ENCODE data around the gene UBR2.

Gene UBR2

DNA sequence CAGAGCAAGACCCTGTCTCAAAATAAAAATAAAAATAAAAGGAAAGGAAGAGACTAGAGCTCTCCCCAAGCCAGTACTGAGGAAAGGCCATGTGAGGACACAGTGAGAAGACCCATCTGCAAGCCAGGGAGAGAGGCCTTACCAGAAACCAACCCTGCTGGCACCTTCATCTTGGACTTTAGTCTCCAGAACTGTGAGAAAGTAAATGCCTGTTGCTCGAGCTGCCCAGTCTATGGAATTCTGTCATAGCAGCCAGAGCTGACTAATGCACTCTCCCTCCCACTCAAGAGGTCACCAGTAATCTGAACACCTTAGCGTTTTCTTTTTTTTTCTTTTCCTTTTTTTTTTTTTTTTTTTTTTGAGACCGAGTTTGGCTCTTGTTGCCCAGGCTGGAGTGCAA is 165.9 kb downstream of the UBR2 start:
- peak; percentile 18 for DNase-seq

DNA sequence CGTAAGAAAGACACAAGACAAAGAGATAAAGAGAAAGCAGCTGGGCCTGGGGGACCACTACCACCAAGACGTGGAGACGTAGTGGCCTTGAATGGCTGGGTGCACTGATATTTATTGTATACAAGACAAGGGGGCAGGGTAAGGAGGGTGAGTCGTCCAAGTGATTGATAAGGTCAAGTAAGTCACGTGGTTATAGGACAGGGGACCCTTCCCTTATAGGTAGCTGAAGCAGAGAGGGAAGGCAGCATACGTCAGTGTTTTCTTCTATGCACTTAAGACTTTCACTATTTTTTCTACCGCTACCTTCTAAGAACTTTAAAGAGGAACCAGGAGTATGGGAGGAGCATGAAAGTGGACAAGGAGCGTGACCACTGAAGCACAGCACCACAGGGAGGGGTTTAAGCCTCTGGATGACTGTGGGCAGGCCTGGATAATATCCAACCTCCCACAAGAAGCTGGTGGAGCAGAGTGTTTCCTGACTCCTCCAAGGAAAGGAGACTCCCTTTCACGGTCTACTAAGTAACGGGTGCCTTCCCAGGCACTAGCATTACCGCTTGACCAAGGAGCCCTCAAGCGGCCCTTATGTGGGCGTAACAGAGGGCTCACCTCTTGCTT is 170.1 kb downstream of the UBR2 start:
- peak; percentile 52 for DNase-seq

DNA sequence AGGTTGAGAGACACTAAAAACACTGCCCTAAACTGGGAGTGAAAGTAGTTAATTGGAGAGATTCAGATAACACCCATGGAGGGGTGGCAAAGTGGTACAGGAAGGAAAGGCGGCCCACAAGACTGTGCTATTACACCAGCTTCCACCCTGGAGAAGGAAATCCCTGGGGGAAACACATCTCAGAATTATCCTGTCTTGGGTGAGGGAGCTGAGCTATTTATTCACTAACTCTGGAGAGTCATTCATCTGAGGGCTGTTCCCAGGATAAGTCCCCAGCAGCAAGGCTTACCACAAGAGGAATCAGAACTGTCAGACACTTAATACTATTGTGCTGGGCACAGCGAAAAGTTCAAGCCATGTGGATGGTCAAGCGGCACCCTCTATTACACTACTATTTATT is 172.1 kb downstream of the UBR2 start:
- no peak for DNase-seq

GRCh38 chr6:42740725-42741124 is 176.9 kb downstream of the UBR2 start:
- no peak for DNase-seq

DNA sequence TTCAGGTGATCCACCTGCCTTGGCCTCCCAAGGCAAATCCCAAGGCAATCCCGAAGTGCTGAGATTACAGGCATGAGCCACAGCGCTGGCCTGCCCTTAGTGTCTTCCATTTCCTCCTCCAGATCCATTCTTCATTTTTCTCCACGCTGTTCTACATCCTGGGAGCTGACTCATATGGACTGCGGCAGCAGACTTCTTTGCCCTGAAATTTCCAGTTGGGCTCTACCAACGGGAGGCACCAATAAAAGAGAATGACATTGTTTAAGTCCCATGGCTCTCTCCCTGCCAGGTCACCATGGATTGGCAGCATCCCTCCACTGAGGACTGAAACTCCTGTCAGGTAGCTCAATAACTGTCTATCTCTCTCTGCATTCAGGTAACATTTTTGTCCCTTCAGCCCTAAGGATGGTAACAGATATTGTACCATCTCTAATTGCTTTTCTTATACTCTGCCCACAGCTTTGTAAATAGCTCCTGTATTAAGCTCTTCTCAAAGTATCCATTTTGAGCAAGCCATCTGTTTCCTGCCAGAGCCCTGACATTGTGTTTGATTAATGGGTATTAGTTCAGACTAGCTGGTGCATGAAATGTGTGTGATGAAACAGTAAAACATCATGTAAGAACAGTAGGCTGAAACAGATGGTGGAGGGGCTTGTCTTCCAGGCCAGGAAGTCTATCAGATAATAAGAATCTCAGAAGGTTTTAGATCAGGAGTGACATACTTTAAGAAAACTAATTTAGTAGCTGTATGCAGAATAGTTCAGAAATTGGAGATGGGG is 178.5 kb downstream of the UBR2 start:
- DNase-seq, result peak; percentile 33

Measured in OCI-M1 (cell line).